ENCODE data around the gene REXO4.

The REXO4 gene

GRCh38 chr9:133428617-133429101 is 10.8 kb upstream of the REXO4 start:
- DNase-seq (ENCODE audit: low spot score) = no peak
- H3K4me3 ChIP-seq = peak overlapping the region; percentile 72
- no peak overlapping the region for H3K27ac ChIP-seq
- no peak for TF ChIP-seq CTCF (IDR thresholded peaks at IDR 0.05)

GRCh38 chr9:133427658-133428348 is 10.0 kb upstream of the REXO4 start:
- no peak for DNase-seq (ENCODE audit: low spot score)
- peak overlapping the region; percentile 72 for H3K4me3 ChIP-seq
- no peak overlapping the region for H3K27ac ChIP-seq
- no peak for TF ChIP-seq CTCF (IDR thresholded peaks at IDR 0.05)

- no peak overlapping the region for H3K27ac ChIP-seq
- no peak overlapping the region for H3K4me3 ChIP-seq
- DNase-seq (ENCODE audit: low spot score) = no peak
- TF ChIP-seq CTCF (IDR thresholded peaks at IDR 0.05) = no peak
These were observed 8.2 kb upstream of the REXO4 start for GRCh38 chr9:133426011-133426410.

GRCh38 chr9:133425049-133425632 is 7.3 kb upstream of the REXO4 start:
- H3K4me3 ChIP-seq = no peak overlapping the region
- no peak overlapping the region for H3K27ac ChIP-seq
- TF ChIP-seq CTCF (IDR thresholded peaks at IDR 0.05) = no peak
- DNase-seq (ENCODE audit: low spot score) = no peak

- H3K27ac ChIP-seq = no peak overlapping the region
- no peak for DNase-seq (ENCODE audit: low spot score)
- TF ChIP-seq CTCF (IDR thresholded peaks at IDR 0.05) = no peak
- H3K4me3 ChIP-seq = no peak overlapping the region
These were observed 6.4 kb upstream of the REXO4 start for GRCh38 chr9:133424187-133424586.

GRCh38 chr9:133423216-133423615 is 5.4 kb upstream of the REXO4 start:
- no peak overlapping the region for H3K4me3 ChIP-seq

More at GRCh38 chr9:133423216-133423615, 5.4 kb upstream of the REXO4 start:
- no peak for DNase-seq (ENCODE audit: low spot score)
- H3K27ac ChIP-seq = no peak overlapping the region
- no peak for TF ChIP-seq CTCF (IDR thresholded peaks at IDR 0.05)
